Left renal cortex interstitium (tissue), 4 donors: Measurements from ENCODE around the gene BUD13. TPM values are rescaled to one million over a fixed set of nuclear protein-coding genes. Genes with fewer than 3 reads are reported as not detected.

Experiments
- DNase-seq, 4 donors: peaks; one replicate each; pipeline ENCODE4 v3.0.0-alpha.2; 2013; ENCODE audit warnings: low read depth in 4 of 4, low spot score in 2 of 4, missing footprints in 1 of 4
- polyA plus RNA-seq, 4 donors: library from polyadenylated mRNA; unstranded; fragments of 120-200 nt; gene quantifications; one replicate each; pipeline ENCODE4 v1.2.1, GENCODE V29; 2013; ENCODE audit not compliant: insufficient read length in 4 of 4

BUD13 gene
- polyA plus RNA-seq, 4 donors, result 33.7 to 38.4 (median 37.1) TPM

DNA sequence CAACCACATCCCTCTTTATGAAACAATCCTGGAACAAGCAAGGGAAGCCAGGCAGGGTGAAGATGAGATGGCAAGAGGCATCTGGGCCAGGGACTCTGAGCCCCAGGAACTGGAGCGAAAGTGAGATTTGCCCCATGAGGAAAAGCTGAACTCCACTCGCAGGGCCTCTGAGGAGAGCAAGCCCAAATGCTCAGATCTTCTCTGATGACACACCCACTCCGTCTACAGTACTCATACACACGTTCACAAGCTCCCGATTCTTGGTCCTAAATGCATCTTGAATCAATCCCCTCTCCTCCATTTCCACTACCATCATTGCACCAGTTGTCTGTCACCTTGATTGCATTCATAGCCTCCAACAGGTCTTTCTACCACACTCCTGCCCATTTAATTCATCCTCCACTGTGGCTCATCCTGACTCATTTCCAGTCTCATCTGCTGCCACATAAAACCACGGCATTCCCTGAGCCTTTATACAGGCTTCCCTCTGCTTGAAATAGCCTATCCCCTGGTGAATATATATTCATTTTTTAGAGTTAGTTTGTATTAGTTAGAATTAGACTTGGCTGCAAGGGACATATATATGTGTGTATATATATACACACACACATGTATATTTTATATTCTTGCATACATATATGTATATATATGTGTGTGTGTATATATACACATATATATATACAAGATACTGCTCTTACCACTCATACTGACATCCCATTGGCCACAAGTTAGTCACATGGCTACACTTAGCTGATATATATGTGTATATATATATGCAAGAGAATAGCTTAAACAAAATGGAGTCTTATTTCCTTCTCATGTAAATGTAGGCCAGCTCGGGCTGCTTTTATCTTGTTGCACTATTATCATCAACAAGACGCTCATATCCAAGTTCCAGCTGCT lies 20.3 kb upstream of the BUD13 start:
- no peak for DNase-seq

GRCh38 chr11:116792144-116792868 lies 19.5 kb upstream of the BUD13 start:
- DNase-seq, result no peak

DNA sequence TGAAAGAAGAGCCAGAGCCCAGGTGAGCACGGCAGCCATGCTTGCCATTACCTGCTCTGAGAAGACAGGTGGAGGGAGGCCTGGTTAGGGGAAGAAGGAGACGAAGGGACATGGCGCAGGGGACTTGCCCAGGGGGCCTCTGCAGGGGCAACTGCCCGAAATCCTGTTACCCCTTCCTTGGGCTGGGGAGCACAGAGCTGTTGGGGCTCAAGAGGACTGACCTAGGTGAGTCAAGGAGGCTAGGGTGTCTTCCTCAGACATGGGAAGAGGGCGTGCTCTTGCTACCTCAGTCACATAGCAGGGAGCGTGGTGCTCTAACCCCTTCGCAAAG lies 19.0 kb upstream of the BUD13 start, which contains the start of gene APOA5:
APOA5 (minus strand) TSS at position 67 of the 331 bp plus-strand sequence; CDS start at position 48, 19 bp downstream.
- no peak for DNase-seq

DNA sequence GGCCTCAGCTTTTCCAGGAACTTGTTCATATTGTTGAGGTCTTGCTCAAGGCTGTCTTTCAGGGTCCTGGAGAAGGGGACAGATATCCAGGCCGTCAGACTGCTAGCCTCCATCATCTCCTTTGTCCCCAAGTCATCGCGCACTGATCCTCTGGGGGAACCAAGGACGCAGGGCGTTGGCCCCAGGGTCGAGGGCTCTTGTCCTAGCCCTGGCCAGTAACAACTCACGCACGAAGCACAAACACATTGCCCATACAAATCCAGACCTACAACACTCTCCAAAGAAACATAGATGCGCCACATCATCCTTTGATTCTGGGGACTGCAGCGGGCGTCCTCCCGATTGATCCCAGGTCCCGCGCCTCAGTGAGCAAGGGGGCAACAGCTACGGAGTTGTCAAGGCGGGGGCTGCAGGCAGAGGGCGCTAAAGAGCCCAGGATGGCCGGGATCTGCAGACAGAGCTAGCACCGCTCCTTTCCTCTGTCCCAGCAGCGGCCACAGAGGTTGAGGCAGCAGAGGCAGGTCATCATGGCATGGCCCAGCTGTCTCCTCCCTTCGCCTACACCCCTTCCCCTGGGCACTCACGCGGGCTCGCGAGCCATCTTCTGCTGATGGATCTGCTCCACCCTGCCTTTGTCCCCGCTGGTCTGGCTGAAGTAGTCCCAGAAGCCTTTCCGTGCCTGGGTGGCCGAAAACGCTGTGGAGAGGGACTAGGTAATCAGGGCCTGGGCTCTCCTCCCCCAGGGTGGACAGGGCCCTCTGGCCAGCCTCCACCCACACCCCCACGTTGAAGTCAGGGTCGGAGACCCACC lies 18.4 kb upstream of the BUD13 start:
- DNase-seq, result peak in 2 of 4 donors; percentile 35 to 48

DNA sequence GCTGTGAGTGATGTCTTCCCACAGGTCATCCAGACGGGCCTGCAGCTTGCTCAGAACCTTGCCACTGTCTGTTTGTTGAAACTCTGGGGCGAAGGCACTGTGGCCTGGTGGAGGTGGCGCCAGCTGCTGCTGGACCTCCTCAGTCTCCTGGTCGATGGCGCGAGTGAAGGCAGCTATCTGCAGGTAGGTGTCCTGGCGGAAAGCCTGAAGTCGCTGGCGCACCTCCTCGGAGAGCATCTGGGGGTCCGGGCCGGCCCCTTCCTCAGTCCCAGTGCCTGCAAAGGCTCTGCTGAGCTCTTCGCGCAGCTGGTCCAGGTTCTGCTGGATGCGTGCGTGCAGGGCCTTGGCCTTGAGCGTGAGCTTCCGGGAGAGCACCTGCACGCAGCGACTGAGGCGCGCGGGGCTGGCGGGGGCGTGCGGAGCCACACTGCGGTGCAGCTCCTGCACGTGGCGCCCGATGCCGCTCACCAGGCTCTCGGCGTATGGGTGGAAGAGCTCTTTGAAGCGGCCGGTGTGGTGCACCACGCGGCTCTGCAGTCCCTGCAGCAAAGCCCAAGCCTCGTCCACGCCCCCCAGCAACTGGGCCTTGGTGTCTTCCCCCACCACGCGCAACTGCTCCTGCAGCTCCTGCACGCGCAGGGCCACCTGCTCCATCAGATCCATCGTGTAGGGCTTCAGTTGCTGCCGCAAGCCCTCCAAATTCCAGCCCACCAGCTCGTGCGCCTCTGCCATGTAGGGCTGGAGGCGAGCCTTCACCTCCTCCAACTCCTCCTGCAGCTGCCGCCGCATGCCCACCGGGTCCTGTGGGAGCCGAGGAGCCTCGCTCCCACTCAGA lies 17.6 kb upstream of the BUD13 start:
- DNase-seq, result no peak

DNA sequence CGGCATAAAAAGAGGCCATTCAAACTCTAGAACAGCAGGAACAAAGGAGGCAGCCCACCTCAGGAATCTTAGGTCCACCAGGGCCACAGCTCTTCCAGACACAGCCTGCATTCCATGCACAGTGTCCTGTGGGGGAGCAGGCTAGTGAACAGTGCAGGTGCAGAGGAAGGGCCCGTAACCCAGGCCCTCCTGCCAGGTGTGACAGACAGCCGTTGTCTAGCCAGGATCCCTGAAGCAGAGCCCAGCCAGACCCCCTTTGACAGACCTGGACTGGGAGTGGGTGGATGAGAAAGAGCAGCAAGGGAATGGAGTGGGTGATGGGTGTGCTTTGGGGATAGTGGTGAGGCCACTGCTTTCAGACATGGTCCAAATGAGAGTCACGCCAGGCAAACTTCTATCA lies 16.2 kb upstream of the BUD13 start:
- no peak for DNase-seq

DNA sequence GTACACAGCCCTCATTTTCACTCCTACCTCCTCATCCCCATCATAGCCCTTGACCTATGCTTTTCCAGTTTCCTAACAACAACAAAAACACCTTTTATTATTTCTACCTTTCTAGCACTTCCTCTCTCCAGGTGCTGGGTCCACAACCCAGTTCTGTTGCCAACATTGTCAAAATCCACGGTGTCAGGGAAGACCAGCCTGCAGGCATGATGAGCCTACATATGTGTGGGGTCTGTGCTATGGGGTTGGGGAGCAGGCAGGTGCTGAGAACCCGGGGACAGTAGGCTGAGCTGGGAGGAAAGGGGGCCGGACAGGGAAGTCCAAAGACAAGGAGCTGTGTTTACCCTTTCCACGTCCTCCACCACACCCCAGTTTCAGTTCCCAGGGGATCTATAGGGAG lies 15.7 kb upstream of the BUD13 start:
- DNase-seq, result no peak

DNA sequence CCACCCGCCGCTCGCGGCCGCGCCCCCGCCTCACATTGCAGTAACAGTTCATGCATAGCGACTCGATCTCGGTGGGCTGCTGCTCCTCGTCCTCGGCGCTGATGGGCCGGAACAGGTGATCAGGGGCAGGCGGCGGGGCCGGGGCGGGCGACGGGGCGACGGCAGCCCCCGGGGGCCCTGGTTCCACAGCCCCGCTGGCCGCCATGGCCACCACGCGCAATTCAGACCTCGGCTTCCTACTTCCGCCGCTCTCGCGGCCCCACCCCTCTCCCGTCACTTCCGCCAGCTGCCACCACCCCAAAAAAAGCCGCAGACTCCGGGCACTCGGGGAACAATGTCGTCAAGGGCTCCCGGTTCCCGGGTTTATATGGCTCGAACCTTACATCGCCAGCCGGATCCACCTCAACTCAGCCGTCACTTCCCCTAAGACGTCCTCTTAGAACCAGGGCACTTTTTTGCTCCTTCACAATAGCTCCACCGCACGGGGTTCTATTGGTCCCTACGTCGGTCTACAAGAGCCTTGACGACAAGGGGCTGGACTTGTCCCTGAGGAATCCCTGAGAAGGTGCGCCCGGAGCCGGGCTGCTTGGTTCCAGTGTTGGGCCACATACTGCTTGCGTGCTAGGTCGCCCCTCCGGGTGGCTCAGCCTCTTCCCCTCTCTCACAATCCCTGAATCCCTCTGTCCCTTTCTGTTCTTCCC lies 15.1 kb upstream of the BUD13 start, which contains the start of gene ZPR1:
ZPR1 (minus strand) TSS at position 238 of the 701 bp plus-strand sequence; CDS start at position 205, 33 bp downstream.
- DNase-seq, result peak; percentile 54 to 70 (median 64)

DNA sequence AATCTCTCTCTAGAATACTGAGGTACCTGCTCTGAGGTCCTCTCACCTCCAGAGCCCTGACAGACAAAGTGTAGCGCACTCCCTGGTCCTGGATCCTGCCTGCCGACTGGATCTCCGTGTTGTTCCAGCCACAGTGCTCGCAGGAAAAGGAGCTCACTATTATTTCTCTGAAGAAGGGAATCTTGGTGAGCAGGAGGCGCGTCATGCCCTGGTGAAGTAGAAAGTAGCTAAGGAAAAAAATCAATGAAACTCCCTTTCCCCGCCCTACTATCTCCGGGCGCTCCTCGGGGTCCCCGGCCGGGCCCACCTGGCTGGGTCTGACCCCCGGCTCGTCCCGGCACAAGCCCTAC lies 14.6 kb upstream of the BUD13 start:
- DNase-seq, result no peak

DNA sequence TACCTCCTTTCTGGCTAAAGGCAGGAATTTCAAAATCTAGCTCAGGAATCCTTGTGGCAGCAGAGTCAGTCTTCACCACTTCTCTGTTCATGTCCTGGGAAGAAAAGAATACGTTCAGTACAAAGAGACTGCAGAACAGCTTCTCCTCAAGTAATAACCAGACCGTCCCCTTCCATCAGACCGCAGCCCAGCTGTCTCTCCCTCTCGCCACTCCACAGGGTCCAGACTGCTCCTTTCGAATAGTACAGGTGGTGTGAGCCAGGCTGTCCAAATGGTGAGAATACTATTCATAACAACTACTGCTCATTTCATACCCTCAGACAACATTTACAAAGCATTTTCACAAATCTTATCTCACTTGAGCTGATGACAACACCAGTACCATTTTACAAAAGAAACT lies 14.2 kb upstream of the BUD13 start:
- no peak for DNase-seq

GRCh38 chr11:116786326-116786725 lies 13.5 kb upstream of the BUD13 start:
- no peak for DNase-seq

- DNase-seq, result no peak
These were observed 9.9 kb upstream of the BUD13 start for GRCh38 chr11:116782728-116783127.

- no peak for DNase-seq
These were observed 5.8 kb upstream of the BUD13 start for GRCh38 chr11:116778556-116778955.

- no peak for DNase-seq
These were observed 4.3 kb upstream of the BUD13 start for GRCh38 chr11:116777056-116777455.

GRCh38 chr11:116776522-116776984 lies 3.8 kb upstream of the BUD13 start:
- DNase-seq, result no peak

DNA sequence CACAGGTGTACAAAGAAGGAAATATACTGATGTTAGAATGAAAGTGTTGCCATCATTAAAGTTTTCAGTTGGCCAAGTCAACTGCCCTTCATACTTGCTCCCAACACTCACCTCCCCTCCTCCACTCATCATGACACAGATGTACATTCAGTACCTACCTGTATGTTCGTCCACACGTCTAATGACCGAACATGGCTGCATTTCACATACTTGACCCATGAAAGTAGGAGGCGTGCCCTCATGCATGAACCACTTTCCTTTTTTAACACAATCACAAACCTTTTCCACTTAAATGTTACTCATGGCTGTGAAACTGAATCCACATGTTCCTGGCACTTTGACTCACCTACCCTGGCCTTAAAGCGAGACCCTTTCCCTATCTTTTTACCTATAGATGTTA lies 3.2 kb upstream of the BUD13 start:
- DNase-seq, result no peak

- DNase-seq, result no peak
These were observed 1.9 kb upstream of the BUD13 start for GRCh38 chr11:116774661-116775060.

- peak in 2 of 4 donors; percentile 34 to 40 for DNase-seq
These were observed 663 bp upstream of the BUD13 start for GRCh38 chr11:116773203-116774097.
